MCF 10A (cell line): Measurements from ENCODE around the gene PFDN2. TPM values are rescaled to one million over a fixed set of nuclear protein-coding genes. Genes with fewer than 3 reads are reported as not detected.

Source experiments
- BruUV-seq: library from RNA; stranded (reverse); fragments of 400-500 nt; replicated peaks from 2 replicates; lab custom pipeline; 2021; lab: Mats Ljungman, UMichigan
- CTCF ChIA-PET: fragments of 300-600 bp; sonication (Branson Sonifier 250); formaldehyde crosslinking; extraction: SDS; loops from one replicate; lab custom pipeline; 2021; ENCODE audit warnings: antibody characterized with exemption, inconsistent platforms; lab: Yijun Ruan, JAX
- POLR2A ChIA-PET: fragments of 300-600, 350-650 bp; sonication (Branson Sonifier 250); formaldehyde crosslinking; extraction: SDS; loops from one replicate; lab custom pipeline; 2020; ENCODE audit warnings: antibody characterized with exemption, inconsistent platforms; lab: Yijun Ruan, JAX
- DNase-seq: peaks from one replicate; pipeline ENCODE4 v3.0.0-alpha.2; 2018; ENCODE audit not compliant: unreplicated experiment
- H3K27ac Mint-ChIP-seq: one replicate; pipeline ENCODE4 v1.8.0; 2022; ENCODE audit warnings: mild to moderate bottlenecking, low read depth, mixed read lengths; ENCODE audit not compliant: unreplicated experiment
- H3K27me3 Mint-ChIP-seq: one replicate; pipeline ENCODE4 v1.8.0; 2022; ENCODE audit warnings: mixed read lengths; ENCODE audit not compliant: insufficient read depth, unreplicated experiment
- H3K36me3 Mint-ChIP-seq: one replicate; pipeline ENCODE4 v1.8.0; 2022; ENCODE audit warnings: mild to moderate bottlenecking, moderate library complexity, mixed read lengths; ENCODE audit not compliant: insufficient read depth, unreplicated experiment
- H3K4me1 Mint-ChIP-seq: one replicate; pipeline ENCODE4 v1.8.0; 2022; ENCODE audit warnings: mixed read lengths; ENCODE audit not compliant: insufficient read depth, unreplicated experiment
- H3K4me3 Mint-ChIP-seq: one replicate; pipeline ENCODE4 v1.8.0; 2022; ENCODE audit warnings: mild to moderate bottlenecking, moderate library complexity, mixed read lengths; ENCODE audit not compliant: unreplicated experiment
- H3K9me3 Mint-ChIP-seq: one replicate; pipeline ENCODE4 v1.8.0; 2022; ENCODE audit warnings: mixed read lengths; ENCODE audit not compliant: unreplicated experiment
- CTCF ChIP-seq: fragments of 200-600 bp; IDR thresholded peaks from one replicate; pipeline ENCODE4 v1.8.0; 2022; ENCODE audit warnings: antibody characterized with exemption, mild to moderate bottlenecking; ENCODE audit not compliant: unreplicated experiment
- intact Hi-C: fragments of 100-400 bp; cut with micrococcal nuclease; formaldehyde crosslinking; loops from 2 replicates; pipeline ENCODE4 v1.14.1; 2022
- total RNA-seq: library from RNA; stranded (reverse); gene quantifications from 2 replicates; pipeline ENCODE4 v1.2.3, GENCODE V29; 2022

Gene PFDN2
- total RNA-seq, 1 experiment from 2014 or later: 514 TPM

- peaks cover 53% of the 10 kb centered on the region for H3K4me1 Mint-ChIP-seq
- POLR2A ChIA-PET: interaction anchor here (0.6 to 1.5 kb wide), 4 partner anchors 8 to 696 kb away, joined by 3 to 7 read pairs (median 4); partner anchors contain the start of genes B4GALT3, NDUFS2 and UFC1
- CTCF ChIA-PET: interaction anchor here (0.6 to 1.3 kb wide), 6 partner anchors 14 to 220 kb away, joined by 3 read pairs; no protein-coding TSS in a partner anchor
- H3K27ac Mint-ChIP-seq: peak overlapping the region; percentile 25
- H3K9me3 Mint-ChIP-seq: no peaks in the 10 kb centered on the region
- no peak overlapping the region for H3K4me3 Mint-ChIP-seq
- no peak for TF ChIP-seq CTCF
- BruUV-seq: no TSS peak
- intact Hi-C loops: no loop called here
- peaks cover 68% of the 10 kb centered on the region for H3K36me3 Mint-ChIP-seq
- H3K27me3 Mint-ChIP-seq: no peaks in the 10 kb centered on the region
- no peak for DNase-seq
These were observed 43.8 kb upstream of the PFDN2 start for GRCh38 chr1:161161652-161162051.

GRCh38 chr1:161160671-161161145 lies 42.9 kb upstream of the PFDN2 start:
- H3K27me3 Mint-ChIP-seq: no peaks in the 10 kb centered on the region
- intact Hi-C loops: no loop called here
- peaks cover 45% of the 10 kb centered on the region for H3K4me1 Mint-ChIP-seq
- BruUV-seq: no TSS peak
- H3K9me3 Mint-ChIP-seq: no peaks in the 10 kb centered on the region
- ChIA-PET CTCF (interaction anchor here (0.6 to 0.7 kb wide), 2 partner anchors 150 to 1963 kb away, joined by 3 to 4 read pairs; no protein-coding TSS in a partner anchor), POLR2A (interaction anchor here (0.8 kb wide), 2 partner anchors 41 to 153 kb away, joined by 3 to 4 read pairs; partner anchors contain the start of genes NDUFS2 and SDHC)
- H3K36me3 Mint-ChIP-seq: peaks cover 66% of the 10 kb centered on the region
- no peak for DNase-seq
- H3K27ac Mint-ChIP-seq: no peak overlapping the region
- H3K4me3 Mint-ChIP-seq: peak overlapping the region; percentile 87
- TF ChIP-seq CTCF: no peak

- intact Hi-C loops: no loop called here
- Mint-ChIP-seq H3K9me3 (no peaks in the 10 kb centered on the region), H3K36me3 (peaks cover 58% of the 10 kb centered on the region), H3K27me3 (no peaks in the 10 kb centered on the region), H3K27ac (peak overlapping the region; percentile 94), H3K4me1 (peaks cover 45% of the 10 kb centered on the region), H3K4me3 (peak overlapping the region; percentile 87)
- ChIA-PET CTCF (interaction anchor here (0.6 kb wide), 1 partner anchor 151 kb away, joined by 4 read pairs; no protein-coding TSS in a partner anchor), POLR2A (interaction anchor here (0.7 to 3.5 kb wide), 3 partner anchors 21 to 43 kb away, joined by 3 to 20 read pairs (median 13); partner anchors contain the start of genes NDUFS2, NIT1 and PFDN2)
- TF ChIP-seq CTCF: no peak
- no TSS peak for BruUV-seq
- DNase-seq: no peak
These were observed 42.0 kb upstream of the PFDN2 start for GRCh38 chr1:161159913-161160243.

GRCh38 chr1:161159087-161159912 lies 41.5 kb upstream of the PFDN2 start, which contains the start of gene USP21:
Gene USP21, plus strand, starts transcription at chr1:161159500. Its CDS starts 1,141 bp downstream, at chr1:161160641.
- Mint-ChIP-seq H3K36me3 (peaks cover 52% of the 10 kb centered on the region), H3K27me3 (no peaks in the 10 kb centered on the region), H3K27ac (peak within 1 kb of the TSS; percentile 94), H3K9me3 (no peaks in the 10 kb centered on the region), H3K4me3 (peak within 1 kb of the TSS; percentile 87), H3K4me1 (peaks cover 45% of the 10 kb centered on the region)
- BruUV-seq: TSS peak; percentile 1
- ChIA-PET POLR2A (interaction anchor here (0.7 to 3.5 kb wide), 11 partner anchors 8 to 206 kb away, joined by 3 to 23 read pairs (median 9); partner anchors contain the start of genes B4GALT3, DEDD, F11R and NDUFS2), CTCF (interaction anchor here (0.8 to 2.4 kb wide), 5 partner anchors 11 to 33 kb away, joined by 3 to 11 read pairs (median 3); no protein-coding TSS in a partner anchor)
- peak; percentile 94 for DNase-seq
- TF ChIP-seq CTCF: peak; percentile 55
- intact Hi-C loops: no loop called here
